ENCODE results near the gene ESPL1.
A peak's percentile ranks its signal among the peaks of the same experiment; 100 is the strongest.
"Not testable (repeated sequence)": the region's sequence is repeated elsewhere in the genome, so short reads cannot be mapped to it uniquely, and the experiment has no call there.

Gene ESPL1

DNA sequence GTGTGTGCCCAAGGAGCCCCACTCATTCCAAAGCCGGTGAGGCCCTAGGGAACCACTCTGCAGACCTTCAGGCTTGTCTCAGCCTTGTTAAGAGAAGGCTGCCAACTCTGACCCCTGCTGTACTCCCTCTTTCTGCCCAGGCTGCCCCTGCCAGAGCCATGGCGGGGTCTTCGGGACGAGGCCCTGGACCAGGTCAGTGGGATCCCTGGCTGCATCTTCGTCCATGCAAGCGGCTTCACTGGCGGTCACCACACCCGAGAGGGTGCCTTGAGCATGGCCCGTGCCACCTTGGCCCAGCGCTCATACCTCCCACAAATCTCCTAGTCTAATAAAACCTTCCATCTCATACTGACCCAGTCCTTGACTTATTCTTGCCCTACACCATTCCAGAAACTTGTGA is 38.7 kb downstream of the ESPL1 start:
- no peak for DNase-seq

DNA sequence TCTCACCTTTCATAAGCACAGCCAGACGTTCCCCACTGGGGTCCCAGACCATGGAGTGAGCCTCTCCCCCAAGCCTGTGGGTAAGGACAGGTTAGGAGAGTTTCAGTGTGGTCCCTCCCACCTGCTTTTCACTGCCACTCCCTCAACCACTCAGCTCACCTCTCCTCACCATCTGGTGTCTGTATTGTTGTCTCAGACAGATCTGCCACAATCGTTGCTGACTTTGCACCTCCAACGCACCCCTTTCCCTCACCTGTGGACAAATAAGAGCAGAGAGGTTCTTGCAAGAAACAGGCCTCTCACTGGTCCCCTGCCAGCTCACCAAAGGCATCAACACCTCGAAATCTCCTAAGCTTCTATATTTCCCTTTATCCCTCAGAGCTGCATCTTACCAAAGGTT is 40.2 kb downstream of the ESPL1 start:
- DNase-seq = no peak

DNA sequence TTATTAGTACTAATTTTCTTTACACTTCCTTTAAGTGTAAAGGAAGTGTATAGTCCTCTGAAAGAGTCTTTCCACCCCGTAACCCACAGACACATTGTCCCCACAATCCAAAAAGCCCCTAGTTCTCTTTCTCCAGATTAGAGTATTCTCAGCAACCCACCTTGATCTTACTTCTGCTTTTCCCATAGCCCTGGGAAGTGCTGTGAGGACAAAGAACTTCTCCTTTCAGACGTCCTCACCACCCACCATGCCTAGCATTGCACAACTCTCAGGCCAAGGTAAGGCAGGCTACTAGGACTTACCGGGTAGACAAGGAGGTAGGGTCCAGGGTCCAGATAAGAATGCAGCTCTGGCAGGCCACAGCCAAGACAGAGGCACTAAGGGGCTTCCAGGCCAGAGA is 45.9 kb downstream of the ESPL1 start:
- DNase-seq = no peak

DNA sequence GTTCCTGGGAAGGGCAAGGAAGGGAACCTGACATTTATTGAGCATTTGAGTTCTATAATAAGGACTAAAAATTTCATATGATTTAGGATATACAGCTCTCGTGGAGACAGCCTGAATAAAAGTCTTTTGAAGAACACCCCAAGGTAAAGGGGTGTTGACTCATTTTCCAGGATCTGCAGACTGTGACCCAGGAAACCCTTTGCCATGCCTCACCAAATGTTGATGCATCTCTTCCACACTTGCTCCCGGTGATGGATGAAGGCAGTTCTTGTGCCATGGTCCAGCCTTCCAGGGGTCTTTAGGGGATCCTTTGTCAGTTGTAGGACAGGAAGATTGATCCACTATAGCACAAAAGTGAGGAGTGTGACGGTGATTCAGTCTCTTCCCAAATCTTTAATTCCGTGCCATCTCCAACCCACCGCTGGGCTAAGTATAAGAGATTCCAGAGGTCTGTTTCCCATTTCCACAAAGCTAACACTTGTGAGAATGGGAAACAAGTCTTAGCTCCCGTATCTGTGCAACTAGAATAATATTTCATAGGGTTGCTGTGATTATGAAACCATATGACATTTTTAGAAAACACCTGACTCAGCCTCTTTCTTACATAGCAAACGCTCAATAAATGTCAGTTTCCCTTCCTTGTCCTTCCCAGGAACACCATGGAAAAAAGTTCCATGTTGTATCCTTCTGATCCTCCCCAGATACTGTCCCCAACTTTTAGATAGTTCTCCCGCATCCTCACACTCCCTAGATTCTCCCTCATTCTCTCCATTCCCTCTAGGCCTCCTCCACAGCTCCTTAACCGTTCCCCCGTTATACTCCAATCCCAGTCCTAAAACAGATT is 52.5 kb downstream of the ESPL1 start:
- DNase-seq = no peak

DNA sequence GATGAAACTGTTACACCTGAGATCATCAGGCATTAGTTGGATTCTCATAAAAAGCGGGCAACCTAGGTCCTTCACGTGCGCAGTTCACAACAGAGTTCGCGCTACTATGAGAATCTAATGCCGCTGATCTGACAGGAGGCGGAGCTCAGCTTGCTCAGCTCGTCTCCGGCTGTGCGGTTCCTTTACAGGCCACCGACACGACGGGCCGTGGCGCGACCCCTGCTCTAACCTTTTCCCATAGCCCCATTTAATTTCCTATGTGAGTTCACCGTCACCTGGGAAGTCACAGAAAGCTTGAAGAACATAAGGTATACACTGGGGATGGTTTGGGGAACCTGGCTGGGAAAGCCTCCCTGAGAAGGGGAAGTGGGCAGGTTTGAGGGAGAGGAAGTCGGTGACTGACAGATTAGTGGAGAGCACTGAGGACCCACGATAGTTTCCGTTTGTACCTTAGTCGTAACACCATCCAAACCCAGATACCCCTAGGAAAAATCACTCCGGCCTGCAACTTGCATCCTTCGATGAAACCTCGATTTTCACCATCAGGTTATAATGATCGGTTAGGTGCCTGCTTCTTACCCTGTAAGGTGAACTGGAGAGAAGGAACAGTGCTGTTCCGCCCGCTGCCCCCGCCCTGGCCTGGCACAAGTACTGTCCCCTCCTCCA is 56.1 kb downstream of the ESPL1 start:
- no peak for DNase-seq

DNA sequence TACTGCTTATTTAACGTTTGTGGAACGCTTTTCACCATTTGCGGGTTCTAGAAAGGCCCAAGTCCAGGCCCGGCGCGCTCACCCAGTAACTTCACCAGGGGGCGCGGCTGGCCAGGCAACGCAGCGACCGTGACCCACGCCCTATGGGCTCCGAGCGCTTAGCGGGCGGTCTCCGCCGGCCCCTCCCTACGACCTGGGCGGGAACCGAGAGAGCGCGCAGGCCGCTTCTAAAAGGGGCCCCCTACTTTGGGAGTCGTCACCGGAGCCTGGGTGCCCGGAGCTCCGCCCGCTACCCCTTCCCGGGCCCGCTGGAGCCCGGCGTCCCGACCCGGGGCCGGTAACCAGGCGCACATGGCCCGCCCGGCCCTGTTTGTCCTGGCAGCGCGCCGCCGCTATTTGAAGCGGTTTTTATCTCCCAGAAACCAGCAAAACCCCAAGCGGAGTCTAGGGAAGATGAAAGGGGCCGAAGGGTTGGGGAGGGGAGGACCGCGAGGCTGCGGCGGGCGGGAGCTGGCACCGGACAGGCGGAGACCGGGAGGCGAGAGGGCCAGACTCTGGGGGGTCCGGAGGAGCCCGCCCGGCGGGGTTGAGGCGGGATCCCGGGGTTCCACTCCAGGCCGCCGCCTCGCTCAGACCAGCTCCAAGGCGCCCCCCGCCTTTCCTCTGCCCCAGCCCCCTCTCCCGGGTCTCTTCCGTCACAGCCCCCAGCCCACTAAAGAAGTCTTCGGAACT is 56.8 kb downstream of the ESPL1 start:
- peak; percentile 93 for DNase-seq

DNA sequence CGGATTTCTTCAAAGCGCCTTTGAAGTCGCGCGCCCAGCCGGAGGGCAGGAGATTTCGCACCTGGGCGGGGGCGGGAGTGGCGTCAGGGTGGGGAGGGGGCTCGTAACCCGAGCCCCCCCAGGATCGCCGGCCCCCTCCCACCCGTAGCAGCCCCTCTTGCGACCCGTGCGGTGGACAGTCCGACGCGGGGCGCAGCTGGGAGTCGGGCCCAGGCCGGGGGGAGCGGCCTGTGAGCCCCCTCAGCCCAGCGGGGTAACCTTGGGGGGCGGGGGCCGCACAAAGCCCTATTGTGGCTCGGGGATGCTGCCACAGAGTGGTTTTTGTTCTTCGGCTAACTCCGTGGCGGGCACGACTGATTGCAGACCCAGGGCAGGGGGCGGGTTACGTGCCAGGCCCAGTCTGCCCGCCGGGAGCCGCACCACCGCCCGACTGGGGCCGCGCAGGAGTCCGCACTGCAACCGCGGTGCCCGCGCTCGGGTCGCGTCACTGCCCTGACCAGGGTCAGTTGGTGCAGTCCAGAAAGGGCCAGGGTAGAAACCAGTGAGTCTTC is 57.5 kb downstream of the ESPL1 start:
- peak; percentile 68 for DNase-seq

DNA sequence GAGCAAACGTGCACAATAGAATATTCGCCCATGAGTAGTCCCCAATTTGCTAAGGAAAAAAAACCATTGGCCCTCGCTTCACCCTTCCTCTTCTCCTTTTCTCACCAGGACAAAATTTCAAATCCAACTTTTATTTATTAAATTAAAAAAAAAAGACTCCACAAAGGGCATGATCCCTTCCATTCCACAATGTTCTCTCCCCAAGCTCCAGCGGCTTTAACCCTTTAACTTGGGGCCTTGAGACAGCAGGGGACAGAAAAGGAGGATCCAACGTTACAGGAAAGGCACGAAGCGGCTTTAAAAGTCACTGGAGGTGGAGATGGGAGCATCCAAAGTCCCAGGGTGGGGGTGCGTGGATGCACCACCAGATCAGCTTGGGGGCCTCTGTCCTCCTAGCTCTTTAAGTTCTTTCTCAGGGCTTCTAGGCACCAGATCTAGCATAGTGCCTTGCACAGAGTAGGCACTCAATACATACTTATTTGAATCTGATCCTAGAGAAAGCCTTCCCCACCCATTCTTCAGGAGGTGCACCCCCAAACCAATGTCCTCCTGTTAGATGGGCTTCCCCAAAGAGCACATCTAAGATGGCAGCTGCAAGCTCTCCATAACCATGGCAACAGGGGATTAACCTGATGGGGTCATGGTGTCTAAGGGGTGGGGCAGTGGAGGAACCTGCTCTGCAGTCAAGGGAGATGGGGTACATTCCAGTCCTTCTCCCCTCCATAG is 58.5 kb downstream of the ESPL1 start:
- DNase-seq = peak; percentile 38

DNA sequence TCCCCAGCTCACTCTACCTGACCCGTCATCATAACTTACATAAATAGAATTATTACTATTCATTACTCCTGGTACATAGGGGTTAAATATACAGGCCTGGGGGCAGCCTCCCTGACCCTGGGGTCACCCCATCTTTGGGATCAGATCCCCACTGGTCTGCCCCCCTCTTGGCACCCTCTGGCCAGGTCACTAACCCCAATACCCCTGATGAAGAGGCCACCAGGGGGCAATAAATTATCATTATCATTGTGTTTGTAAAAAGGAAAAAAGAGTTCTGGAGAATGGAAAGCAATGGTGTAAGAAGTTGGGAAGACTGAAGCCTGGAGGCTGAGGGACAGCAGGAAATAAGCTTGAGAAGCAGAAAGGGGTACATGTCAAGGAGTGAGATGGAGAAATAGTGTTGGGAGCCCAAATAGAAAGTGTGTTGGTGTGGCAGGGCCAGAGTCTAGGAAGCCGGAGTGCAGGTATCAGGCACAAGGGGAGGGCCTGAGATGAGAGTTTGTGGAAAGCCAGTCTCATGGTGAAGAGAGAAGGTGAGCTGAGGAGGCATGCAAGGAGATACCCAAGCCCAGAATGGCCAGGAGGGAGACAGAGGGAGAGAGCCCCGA is 59.4 kb downstream of the ESPL1 start:
- DNase-seq = peak; percentile 49

DNA sequence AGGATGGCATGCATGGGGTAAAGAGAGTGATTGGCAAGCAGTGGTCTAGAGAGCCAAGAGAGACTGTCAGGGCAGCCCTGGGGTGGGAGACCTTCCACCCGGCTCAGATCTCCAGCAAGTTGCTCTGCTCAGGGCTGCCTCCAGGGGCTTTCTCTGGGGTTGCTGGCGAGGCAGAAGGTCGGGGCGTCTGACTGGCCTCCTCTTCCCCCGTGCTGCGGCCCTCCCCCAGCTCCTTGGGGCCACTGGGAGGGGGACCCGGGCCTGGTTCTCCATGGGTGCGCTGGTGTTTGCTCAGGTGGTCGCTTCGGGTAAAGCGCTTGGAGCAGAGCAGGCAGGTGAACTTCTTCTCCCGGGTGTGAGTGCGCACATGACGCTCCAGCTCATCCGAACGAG is 59.9 kb downstream of the ESPL1 start:
- DNase-seq = peak; percentile 54

DNA sequence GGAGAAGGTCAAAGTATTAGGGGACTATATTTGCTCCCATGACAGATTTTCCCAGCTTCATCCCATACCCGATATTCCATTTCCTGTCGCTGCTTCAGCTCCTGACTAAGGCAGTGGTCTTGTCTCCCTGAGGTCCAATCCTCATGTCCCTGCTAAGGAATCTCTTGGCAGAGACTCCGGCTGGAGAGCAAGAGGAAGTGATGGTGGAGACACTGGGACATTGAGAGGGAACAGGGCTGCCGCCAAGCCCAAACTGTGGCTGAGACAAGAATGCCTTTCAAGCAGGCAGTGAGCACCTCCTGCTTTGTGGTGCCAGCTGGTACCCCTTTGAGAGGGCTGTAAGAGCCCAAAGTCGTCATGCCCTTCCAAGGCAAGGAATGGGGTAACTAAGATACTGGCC is 62.6 kb downstream of the ESPL1 start:
- no peak for DNase-seq

DNA sequence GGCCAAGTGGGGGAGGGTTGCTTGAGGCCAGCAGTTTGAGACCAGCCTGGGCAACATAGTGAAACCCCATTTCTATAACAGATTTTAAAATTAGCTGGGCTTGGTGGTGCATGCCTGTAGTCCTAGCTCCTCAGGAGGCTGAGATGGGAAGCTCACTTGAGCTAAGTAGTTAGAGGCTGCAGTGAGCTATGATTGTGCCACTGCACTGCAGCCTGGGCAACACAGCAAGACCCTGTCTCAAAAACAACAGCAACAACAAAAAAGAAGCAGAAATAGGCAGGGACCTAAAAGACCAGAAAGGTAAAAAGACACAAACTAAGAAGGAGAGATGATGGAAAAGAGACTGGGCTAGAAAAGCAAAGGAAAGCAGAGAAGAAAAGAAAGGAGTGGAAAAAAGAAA is 64.2 kb downstream of the ESPL1 start:
- DNase-seq = not testable (repeated sequence)

DNA sequence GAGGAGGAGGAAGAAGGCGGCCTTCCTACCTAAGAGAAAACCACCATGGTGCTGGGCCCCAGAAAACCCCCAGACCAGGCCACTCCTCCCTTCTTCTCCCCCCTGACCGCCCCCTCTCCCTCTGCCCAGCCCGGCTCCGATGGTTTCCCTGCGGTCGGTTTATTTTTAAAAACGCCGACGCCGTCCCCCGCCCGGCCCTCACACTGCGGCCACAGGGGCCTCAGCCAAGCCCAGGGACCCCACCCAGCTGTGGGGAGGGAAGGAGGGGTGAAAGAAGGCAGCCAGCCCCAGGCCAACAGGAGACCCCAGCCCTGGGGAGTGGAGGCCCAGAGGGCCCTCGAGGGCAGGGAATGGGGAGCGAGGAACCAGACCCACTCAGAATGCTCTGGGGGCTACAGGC is 64.6 kb downstream of the ESPL1 start:
- no peak for DNase-seq

DNA sequence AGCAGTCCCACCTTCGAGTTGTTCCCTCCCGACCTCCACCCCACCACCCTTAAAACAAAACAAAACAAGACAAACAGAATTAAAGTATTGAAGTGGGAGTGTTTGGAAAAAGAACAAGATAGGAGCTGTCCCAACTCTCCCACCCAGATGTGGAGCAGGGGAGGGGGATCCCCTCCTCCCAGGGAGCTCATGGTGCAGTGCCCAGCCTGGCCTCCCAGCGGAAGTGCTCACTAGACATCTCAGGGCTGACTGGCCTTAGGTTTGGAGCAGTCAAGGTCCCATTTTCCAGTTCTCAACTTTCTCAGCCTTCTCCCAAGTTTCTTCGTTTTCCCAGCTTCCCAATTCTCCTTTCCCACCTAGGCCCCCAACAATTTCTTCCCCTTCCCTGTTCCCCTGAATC is 65.2 kb downstream of the ESPL1 start:
- DNase-seq = no peak

DNA sequence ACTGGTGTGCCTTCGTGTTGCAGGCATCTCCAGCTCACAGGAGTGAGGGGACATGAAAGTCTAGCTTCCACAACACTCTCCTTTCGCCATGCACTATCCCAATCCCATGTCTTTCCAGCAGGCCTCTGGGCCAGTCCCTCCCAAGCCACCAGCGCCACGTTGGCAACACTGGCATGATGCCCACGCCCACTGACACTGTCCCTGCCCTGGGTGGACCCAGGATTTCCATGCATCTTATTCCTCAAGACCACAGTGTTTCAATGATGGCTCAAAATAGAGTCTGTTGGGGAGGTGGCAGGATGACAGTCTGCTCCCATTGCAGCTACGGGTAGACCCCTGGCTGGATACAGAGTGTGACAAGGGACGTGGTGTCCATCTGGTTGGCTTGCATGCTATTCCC is 65.7 kb downstream of the ESPL1 start:
- DNase-seq = no peak

DNA sequence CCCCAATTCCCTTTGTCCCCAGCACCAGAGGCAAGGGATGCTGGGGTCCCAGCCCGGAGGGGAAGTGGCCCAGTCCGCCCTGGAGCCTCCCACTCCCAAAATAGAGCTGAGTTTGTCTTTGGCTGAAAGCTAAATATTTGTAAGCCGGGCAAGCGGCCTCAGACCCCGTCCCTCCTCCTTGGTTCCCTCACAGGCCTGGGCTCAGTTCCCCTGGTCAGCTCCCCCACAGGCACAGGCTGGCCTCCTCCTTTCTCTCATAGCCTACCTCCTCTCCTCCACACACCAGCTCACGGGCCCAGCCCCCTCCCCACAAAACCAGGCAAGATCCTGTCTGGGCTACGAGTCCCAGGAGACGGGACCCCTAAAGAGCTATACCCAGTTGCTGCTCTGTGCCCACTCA is 66.7 kb downstream of the ESPL1 start:
- DNase-seq = no peak

DNA sequence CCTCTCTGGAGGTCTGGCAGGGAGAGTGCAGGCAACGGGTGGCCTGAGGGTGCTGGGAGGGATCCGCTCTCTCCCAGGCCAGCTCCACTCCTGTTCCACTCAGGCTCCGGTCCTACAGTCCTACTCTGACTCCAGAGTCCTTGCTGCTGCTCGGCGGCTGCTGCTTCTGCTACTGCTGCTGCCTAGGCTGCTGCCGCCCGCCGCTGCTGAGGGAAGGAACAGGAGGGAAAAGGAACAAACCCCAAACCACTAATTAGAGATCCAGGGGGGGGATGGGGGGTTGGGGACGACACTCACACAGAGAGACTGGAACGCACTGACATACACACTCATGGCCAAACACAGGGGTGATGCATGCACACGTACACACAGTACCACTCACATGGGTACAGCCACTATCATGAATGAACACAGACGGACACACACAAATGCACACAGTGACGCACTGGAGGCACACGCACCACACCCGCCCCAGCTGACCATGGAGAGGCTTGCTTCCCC is 68.1 kb downstream of the ESPL1 start, which contains the start of gene SP7:
Gene SP7, minus strand, starts transcription at position 174 of the 501 bp plus-strand sequence. CDS start 708 bp downstream, outside the sequence.
- DNase-seq = peak; percentile 28

DNA sequence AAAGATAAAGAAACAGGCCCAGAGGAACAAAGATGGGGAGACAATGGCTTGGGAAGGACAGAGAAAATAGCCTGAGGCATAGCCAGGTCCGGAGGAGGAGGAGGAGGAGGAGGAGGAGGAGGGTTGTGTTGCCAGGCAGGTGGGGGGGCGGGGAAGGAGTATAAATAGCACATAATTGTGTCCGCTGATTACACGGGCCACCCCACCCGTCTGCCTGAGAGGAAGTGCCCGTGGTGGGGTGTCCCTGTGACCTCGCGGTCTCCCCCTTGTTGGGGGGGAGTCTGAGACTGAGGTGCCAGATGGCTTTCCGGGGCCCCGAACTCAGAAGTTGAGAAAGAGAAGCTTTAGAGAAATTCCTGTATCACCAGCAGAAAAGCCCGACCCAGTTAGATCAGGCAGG is 69.9 kb downstream of the ESPL1 start:
- no peak for DNase-seq

DNA sequence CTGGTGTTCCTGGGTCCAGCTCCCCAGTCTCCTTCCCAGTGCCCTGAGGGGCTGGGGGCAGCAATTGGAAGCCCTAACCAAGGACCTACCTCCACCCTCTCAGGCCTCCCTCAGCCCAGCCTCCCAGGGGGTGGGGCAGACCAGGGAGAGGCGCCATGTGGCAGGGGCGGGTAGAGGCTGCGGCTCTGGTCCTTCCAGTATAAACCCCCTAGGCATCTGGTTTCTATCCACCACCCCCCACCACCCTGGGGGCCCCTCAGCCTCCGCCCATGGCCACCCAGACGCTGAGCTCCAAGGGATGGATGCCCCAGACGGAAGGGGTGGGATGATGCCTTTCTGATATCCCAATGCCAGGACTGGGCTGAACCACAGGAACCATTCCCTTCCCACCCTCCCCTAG is 70.8 kb downstream of the ESPL1 start:
- DNase-seq = no peak

DNA sequence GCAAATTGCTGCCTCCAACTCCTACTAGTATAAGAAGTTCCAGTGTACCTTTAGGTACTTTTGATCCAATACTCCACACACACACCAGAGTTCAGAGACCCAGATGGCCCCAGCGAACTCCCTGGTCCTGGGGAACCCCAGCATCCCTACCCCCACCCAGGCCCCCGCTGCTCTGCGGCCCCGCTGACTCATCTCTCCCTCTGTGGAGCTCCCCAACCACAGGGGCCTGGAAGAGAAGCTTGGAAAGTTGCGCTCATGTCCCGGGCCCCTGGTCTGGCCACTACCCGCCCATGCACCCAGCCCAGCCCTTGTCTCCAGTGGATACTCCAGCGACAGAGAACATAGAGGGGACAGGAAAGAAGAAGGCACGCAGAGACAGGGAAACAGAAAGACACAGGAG is 72.3 kb downstream of the ESPL1 start:
- no peak for DNase-seq
